ENCODE data around the gene SPATA6. TPM values are rescaled to one million over a fixed set of nuclear protein-coding genes. Genes with fewer than 3 reads are reported as not detected.
A peak's percentile ranks its signal among the peaks of the same experiment; 100 is the strongest.

The SPATA6 gene
- total and polyA plus RNA-seq, 2 of the 8 experiments (the other 6 are each of a cell fraction or from before 2014, with no cell fraction given) = 2.4 to 17.2 TPM

- Histone ChIP-seq H3K9me3 (ENCODE audit: insufficient read depth in 2 of 2, low read depth in 1 of 2, low read length in 1 of 2) (0 out of 4 replicates have a peak, but pooled peaks cover 0 to 7% of the 10 kb centered on the region in 2 experiments), H4K8ac (ENCODE audit: extremely low read depth, insufficient read depth, low read length) (peak overlapping the region; percentile 86; the same call in 1 of the 2 replicates), H3K79me2 (ENCODE audit: control insufficient read depth in 1 of 2, insufficient read depth in 2 of 2, low read length in 2 of 2) (no peaks in the 10 kb centered on the region), H3K27ac (ENCODE audit: low read depth, low read length) (no peak overlapping the region), H3K79me1 (ENCODE audit: low read depth, low read length) (no peaks in the 10 kb centered on the region), H3K36me3 (ENCODE audit: control insufficient read depth in 2 of 4, insufficient read depth in 4 of 4, low read length in 3 of 4) (peaks cover 0 to 6% (median 1%) of the 10 kb centered on the region in 4 experiments; a peak in 3 of 8 replicates), H3K56ac (replicated peaks; ENCODE audit: insufficient read length, low read depth, low read length) (no peak overlapping the region), H4K91ac (replicated peaks; ENCODE audit: insufficient read length, low read length) (no peak overlapping the region), H4K5ac (ENCODE audit: insufficient read length, low read depth, low read length) (no peak overlapping the region), H4K20me1 (replicated peaks in 1 of 2; ENCODE audit: control insufficient read depth in 1 of 2, insufficient read depth in 2 of 2, low read length in 2 of 2) (no peaks in the 10 kb centered on the region), H2BK5ac (ENCODE audit: low read depth, low read length) (no peak overlapping the region), H2AK5ac (ENCODE audit: low read depth, low read length) (no peak overlapping the region), H3K4ac (replicated peaks; ENCODE audit: insufficient read length, low read depth, low read length) (no peak overlapping the region), H3K23ac (ENCODE audit: insufficient read length) (no peak overlapping the region), H3K18ac (ENCODE audit: extremely low read depth, low read length) (no peak overlapping the region), H2BK12ac (ENCODE audit: low read depth, low read length) (no peak overlapping the region), H3K4me3 (ENCODE audit: extremely low read depth in 1 of 4, insufficient read depth in 2 of 4, low read depth in 3 of 4, low read length in 4 of 4) (no peak overlapping the region), H2BK120ac (replicated peaks; ENCODE audit: low read depth, low read length) (no peak overlapping the region), H2AFZ (ENCODE audit: low read length) (no peak overlapping the region), H3K27me3 (replicated peaks in 1 of 4; ENCODE audit: control insufficient read depth in 3 of 4, extremely low read depth in 1 of 4, insufficient read depth in 3 of 4, low read length in 3 of 4) (no peaks in the 10 kb centered on the region), H3K4me2 (ENCODE audit: insufficient read depth in 1 of 2, low read depth in 2 of 2, low read length in 2 of 2) (no peak overlapping the region), H3K14ac (ENCODE audit: insufficient read length) (no peak overlapping the region), H3K4me1 (replicated peaks in 1 of 4; ENCODE audit: control insufficient read depth in 3 of 4, insufficient read depth in 4 of 4, low read length in 3 of 4) (no peaks in the 10 kb centered on the region), H3K23me2 (ENCODE audit: low read depth, low read length) (no peaks in the 10 kb centered on the region), H3K9ac (replicated peaks in 1 of 4; ENCODE audit: extremely low read depth in 1 of 4, low read depth in 3 of 4, low read length in 3 of 4) (no peak overlapping the region), H2BK15ac (ENCODE audit: low read length) (no peak overlapping the region), H2BK20ac (ENCODE audit: low read length) (no peak overlapping the region)
- POLR2A ChIA-PET (ENCODE audit: partially characterized antibody) = no interaction called here
- FAIRE-seq (no peak), DNase-seq (ENCODE audit: low read depth in 1 of 2, low spot score in 2 of 2) (no peak)
- CTCF ChIA-PET (ENCODE audit: partially characterized antibody) = no interaction called here
- WGBS, 2 experiments (ENCODE audit: extremely low coverage in 1 of 2, insufficient coverage in 1 of 2, insufficient read length in 1 of 2, insufficient replicate concordance in 2 of 2, low coverage in 1 of 2, low lambda C conversion rate in 2 of 2, missing lambda C conversion rate in 1 of 2) = 84% methylated on average over 7 of the region's 7 CpGs; no CpG with 5 or more reads in 1 of the 2 experiments
- TF ChIP-seq SAP30 (IDR thresholded peaks at IDR 0.05; ENCODE audit: insufficient read depth, insufficient replicate concordance, low read length) (no peak), SP4 (IDR thresholded peaks at IDR 0.05; ENCODE audit: low read length) (no peak), BRCA1 (IDR thresholded peaks at IDR 0.05; ENCODE audit: low read depth, low read length) (no peak), CBX8 (IDR thresholded peaks at IDR 0.05; ENCODE audit: borderline replicate concordance, low read depth, low read length) (no peak), NRF1 (IDR thresholded peaks at IDR 0.05; ENCODE audit: low read depth, low read length) (no peak), POLR2A (IDR thresholded peaks at IDR 0.05; ENCODE audit: control extremely low read depth in 1 of 2, low read depth in 2 of 2, low read length in 2 of 2) (no peak), ZNF274 (IDR thresholded peaks at IDR 0.05; ENCODE audit: borderline replicate concordance, extremely low read depth, low read length) (no peak)
- TF ChIP-seq, protein P1, sequence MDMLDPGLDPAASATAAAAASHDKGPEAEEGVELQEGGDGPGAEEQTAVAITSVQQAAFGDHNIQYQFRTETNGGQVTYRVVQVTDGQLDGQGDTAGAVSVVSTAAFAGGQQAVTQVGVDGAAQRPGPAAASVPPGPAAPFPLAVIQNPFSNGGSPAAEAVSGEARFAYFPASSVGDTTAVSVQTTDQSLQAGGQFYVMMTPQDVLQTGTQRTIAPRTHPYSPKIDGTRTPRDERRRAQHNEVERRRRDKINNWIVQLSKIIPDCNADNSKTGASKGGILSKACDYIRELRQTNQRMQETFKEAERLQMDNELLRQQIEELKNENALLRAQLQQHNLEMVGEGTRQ (IDR thresholded peaks at IDR 0.05; ENCODE audit: low read length) = no peak
- TF ChIP-seq, protein P2, sequence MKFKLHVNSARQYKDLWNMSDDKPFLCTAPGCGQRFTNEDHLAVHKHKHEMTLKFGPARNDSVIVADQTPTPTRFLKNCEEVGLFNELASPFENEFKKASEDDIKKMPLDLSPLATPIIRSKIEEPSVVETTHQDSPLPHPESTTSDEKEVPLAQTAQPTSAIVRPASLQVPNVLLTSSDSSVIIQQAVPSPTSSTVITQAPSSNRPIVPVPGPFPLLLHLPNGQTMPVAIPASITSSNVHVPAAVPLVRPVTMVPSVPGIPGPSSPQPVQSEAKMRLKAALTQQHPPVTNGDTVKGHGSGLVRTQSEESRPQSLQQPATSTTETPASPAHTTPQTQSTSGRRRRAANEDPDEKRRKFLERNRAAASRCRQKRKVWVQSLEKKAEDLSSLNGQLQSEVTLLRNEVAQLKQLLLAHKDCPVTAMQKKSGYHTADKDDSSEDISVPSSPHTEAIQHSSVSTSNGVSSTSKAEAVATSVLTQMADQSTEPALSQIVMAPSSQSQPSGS (IDR thresholded peaks at IDR 0.05; ENCODE audit: low read length) = no peak
These were observed 142.5 kb downstream of the SPATA6 start for GRCh38 chr1:48329486-48329885.

All from H1 (cell line).